Measurements from ENCODE around the gene B3GALT2. TPM values are rescaled to one million over a fixed set of nuclear protein-coding genes. Genes with fewer than 3 reads are reported as not detected.

The B3GALT2 gene
- polyA plus RNA-seq, 1 donor from 2014 or later: 12.4 TPM

GRCh38 chr1:193210996-193211395 lies 24.6 kb upstream of the B3GALT2 start:
- TF ChIP-seq SMC3 (conservative IDR thresholded peaks at IDR 0.05; ENCODE audit: poor library complexity) (no peak), RAD21 (conservative IDR thresholded peaks at IDR 0.05) (no peak), MXI1 (conservative IDR thresholded peaks at IDR 0.05; ENCODE audit: poor library complexity, severe bottlenecking) (no peak), TAF1 (IDR thresholded peaks at IDR 0.05; ENCODE audit: low read depth) (no peak), EZH2 (IDR thresholded peaks at IDR 0.05; ENCODE audit: borderline replicate concordance, insufficient read depth, low read length, poor library complexity, severe bottlenecking) (no peak), POLR2AphosphoS5 (IDR thresholded peaks at IDR 0.05) (no peak)
- TF ChIP-seq, protein P1, sequence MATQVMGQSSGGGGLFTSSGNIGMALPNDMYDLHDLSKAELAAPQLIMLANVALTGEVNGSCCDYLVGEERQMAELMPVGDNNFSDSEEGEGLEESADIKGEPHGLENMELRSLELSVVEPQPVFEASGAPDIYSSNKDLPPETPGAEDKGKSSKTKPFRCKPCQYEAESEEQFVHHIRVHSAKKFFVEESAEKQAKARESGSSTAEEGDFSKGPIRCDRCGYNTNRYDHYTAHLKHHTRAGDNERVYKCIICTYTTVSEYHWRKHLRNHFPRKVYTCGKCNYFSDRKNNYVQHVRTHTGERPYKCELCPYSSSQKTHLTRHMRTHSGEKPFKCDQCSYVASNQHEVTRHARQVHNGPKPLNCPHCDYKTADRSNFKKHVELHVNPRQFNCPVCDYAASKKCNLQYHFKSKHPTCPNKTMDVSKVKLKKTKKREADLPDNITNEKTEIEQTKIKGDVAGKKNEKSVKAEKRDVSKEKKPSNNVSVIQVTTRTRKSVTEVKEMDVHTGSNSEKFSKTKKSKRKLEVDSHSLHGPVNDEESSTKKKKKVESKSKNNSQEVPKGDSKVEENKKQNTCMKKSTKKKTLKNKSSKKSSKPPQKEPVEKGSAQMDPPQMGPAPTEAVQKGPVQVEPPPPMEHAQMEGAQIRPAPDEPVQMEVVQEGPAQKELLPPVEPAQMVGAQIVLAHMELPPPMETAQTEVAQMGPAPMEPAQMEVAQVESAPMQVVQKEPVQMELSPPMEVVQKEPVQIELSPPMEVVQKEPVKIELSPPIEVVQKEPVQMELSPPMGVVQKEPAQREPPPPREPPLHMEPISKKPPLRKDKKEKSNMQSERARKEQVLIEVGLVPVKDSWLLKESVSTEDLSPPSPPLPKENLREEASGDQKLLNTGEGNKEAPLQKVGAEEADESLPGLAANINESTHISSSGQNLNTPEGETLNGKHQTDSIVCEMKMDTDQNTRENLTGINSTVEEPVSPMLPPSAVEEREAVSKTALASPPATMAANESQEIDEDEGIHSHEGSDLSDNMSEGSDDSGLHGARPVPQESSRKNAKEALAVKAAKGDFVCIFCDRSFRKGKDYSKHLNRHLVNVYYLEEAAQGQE (IDR thresholded peaks at IDR 0.05; ENCODE audit: borderline replicate concordance): no peak
- Histone ChIP-seq H3K4me2 (ENCODE audit: low read length) (no peak overlapping the region), H3F3A (ENCODE audit: insufficient read depth, low read length, poor library complexity, severe bottlenecking) (no peaks in the 10 kb centered on the region), H3K36me3 (ENCODE audit: insufficient read depth, low read length) (no peaks in the 10 kb centered on the region), H4K20me1 (ENCODE audit: insufficient read depth) (no peaks in the 10 kb centered on the region), H2AFZ (ENCODE audit: low read depth, low read length) (no peak overlapping the region), H3K79me2 (replicated peaks; ENCODE audit: insufficient read depth, low read length) (no peaks in the 10 kb centered on the region), H3K27me3 (ENCODE audit: insufficient read depth, low read depth, low read length) (no peaks in the 10 kb centered on the region), H3K9me2 (ENCODE audit: insufficient read depth, low read length) (no peaks in the 10 kb centered on the region), H3K9me3 (ENCODE audit: low read length) (no peaks in the 10 kb centered on the region), H3K4me3 (ENCODE audit: low read length) (no peak overlapping the region), H3K9ac (ENCODE audit: low read length) (no peak overlapping the region), H3K27ac (ENCODE audit: low read length) (no peak overlapping the region)

DNA sequence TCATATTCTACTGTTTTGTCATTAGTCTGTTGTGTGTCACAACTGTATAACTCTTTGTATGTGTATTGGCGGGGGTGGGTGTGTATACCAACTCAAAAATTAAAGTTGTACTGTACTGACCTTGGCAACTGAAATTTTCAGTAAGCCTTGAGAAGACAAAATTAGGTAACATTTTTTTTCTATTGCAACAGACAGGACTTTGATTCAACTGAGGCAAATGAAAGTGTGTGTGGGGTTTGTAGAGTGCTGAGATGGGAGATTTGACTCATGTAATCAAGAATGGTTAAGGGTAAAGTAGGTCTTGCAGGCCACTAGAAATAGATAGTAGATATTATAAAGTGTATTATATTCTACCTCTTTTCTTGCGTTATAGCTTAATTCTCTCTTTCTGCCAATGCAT lies 14.6 kb upstream of the B3GALT2 start:
- H3K9me3 ChIP-seq (ENCODE audit: low read length): no peaks in the 10 kb centered on the region
- H3K9ac ChIP-seq (ENCODE audit: low read length): no peak overlapping the region
- H3K79me2 ChIP-seq (replicated peaks; ENCODE audit: insufficient read depth, low read length): peaks cover 5% of the 10 kb centered on the region
- TF ChIP-seq EP300 (conservative IDR thresholded peaks at IDR 0.05; ENCODE audit: poor library complexity, severe bottlenecking) (no peak), EZH2 (IDR thresholded peaks at IDR 0.05; ENCODE audit: borderline replicate concordance, insufficient read depth, low read length, poor library complexity, severe bottlenecking) (no peak), RAD21 (conservative IDR thresholded peaks at IDR 0.05) (no peak), POLR2AphosphoS5 (IDR thresholded peaks at IDR 0.05) (no peak), TAF1 (IDR thresholded peaks at IDR 0.05; ENCODE audit: low read depth) (no peak), MXI1 (conservative IDR thresholded peaks at IDR 0.05; ENCODE audit: poor library complexity, severe bottlenecking) (no peak), SMC3 (conservative IDR thresholded peaks at IDR 0.05; ENCODE audit: poor library complexity) (no peak)
- TF ChIP-seq, protein P2, sequence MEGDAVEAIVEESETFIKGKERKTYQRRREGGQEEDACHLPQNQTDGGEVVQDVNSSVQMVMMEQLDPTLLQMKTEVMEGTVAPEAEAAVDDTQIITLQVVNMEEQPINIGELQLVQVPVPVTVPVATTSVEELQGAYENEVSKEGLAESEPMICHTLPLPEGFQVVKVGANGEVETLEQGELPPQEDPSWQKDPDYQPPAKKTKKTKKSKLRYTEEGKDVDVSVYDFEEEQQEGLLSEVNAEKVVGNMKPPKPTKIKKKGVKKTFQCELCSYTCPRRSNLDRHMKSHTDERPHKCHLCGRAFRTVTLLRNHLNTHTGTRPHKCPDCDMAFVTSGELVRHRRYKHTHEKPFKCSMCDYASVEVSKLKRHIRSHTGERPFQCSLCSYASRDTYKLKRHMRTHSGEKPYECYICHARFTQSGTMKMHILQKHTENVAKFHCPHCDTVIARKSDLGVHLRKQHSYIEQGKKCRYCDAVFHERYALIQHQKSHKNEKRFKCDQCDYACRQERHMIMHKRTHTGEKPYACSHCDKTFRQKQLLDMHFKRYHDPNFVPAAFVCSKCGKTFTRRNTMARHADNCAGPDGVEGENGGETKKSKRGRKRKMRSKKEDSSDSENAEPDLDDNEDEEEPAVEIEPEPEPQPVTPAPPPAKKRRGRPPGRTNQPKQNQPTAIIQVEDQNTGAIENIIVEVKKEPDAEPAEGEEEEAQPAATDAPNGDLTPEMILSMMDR (IDR thresholded peaks at IDR 0.05; ENCODE audit: poor library complexity, severe bottlenecking): no peak
- TF ChIP-seq, protein P1 (IDR thresholded peaks at IDR 0.05; ENCODE audit: borderline replicate concordance): no peak
- no peak overlapping the region for H3K27ac ChIP-seq (ENCODE audit: low read length)
- no peaks in the 10 kb centered on the region for H3K27me3 ChIP-seq (ENCODE audit: insufficient read depth, low read depth, low read length)
- H3K9me2 ChIP-seq (ENCODE audit: insufficient read depth, low read length): no peaks in the 10 kb centered on the region
- no peak overlapping the region for H2AFZ ChIP-seq (ENCODE audit: low read depth, low read length)
- no peaks in the 10 kb centered on the region for H4K20me1 ChIP-seq (ENCODE audit: insufficient read depth)
- no peak overlapping the region for H3K4me2 ChIP-seq (ENCODE audit: low read length)
- no peaks in the 10 kb centered on the region for H3K36me3 ChIP-seq (ENCODE audit: insufficient read depth, low read length)
- H3F3A ChIP-seq (ENCODE audit: insufficient read depth, low read length, poor library complexity, severe bottlenecking): no peaks in the 10 kb centered on the region
- H3K4me3 ChIP-seq (ENCODE audit: low read length): no peak overlapping the region
